Measurements from ENCODE around the gene DNM1. TPM values are rescaled to one million over a fixed set of nuclear protein-coding genes. Genes with fewer than 3 reads are reported as not detected.

The DNM1 gene
- total and polyA plus RNA-seq, 7 experiments from 2014 or later = 0.24 to 2.0 (median 0.86) TPM; not detected in 1

- DNase-seq (peak in 7 of 9 donors; percentile 16 to 68 (median 26)), ATAC-seq (no peak)
- Histone ChIP-seq H3K4me3 (ENCODE audit: low read length) (peak overlapping the region; percentile 97), H3K9me3 (ENCODE audit: control insufficient read depth in 2 of 3, low read length in 3 of 3) (no peaks in the 10 kb centered on the region), H3K27me3 (ENCODE audit: control insufficient read depth in 2 of 2, insufficient read depth in 2 of 2, low read length in 2 of 2) (no peaks in the 10 kb centered on the region), H3K36me3 (ENCODE audit: control insufficient read depth in 2 of 3, insufficient read depth in 3 of 3, low read length in 3 of 3) (peaks cover 0 to 23% (median 0%) of the 10 kb centered on the region in 3 experiments), H3K4me1 (ENCODE audit: control insufficient read depth in 2 of 2, insufficient read depth in 2 of 2, low read length in 2 of 2) (peaks cover 11 to 12% of the 10 kb centered on the region in 2 donors), H3K27ac (ENCODE audit: low read depth, low read length) (peak overlapping the region; percentile 78)
- Mint-ChIP-seq H3K4me3 (peak overlapping the region; percentile 79 to 90 (median 82)), H3K4me1 (peaks cover 0 to 28% (median 21%) of the 10 kb centered on the region in 7 donors), H3K9me3 (no peaks in the 10 kb centered on the region), H3K27ac (peak overlapping the region in 7 of 9 donors; percentile 51 to 93 (median 74)), H3K36me3 (peaks cover 0 to 11% (median 6%) of the 10 kb centered on the region in 5 donors), H3K27me3 (no peaks in the 10 kb centered on the region)
- ChIA-PET POLR2A (interaction anchor here (1.0 to 2.0 kb wide), 8 partner anchors 30 to 393 kb away, joined by 3 to 9 read pairs (median 4); partner anchors contain the start of genes CIZ1, GOLGA2 and SWI5), CTCF (interaction anchor here (0.8 kb wide), 1 partner anchor 32 kb away, joined by 3 read pairs; no protein-coding TSS in a partner anchor)
- intact Hi-C loops (cut with micrococcal nuclease) = loop anchor here (1.0 to 2.0 kb wide), 12 partner anchors 31 to 710 kb away; partner anchors contain the start of genes CIZ1 (in 2 of the 2), DNM1 (in 2 of the 2), COQ4 (in 1 of the 2) and GOLGA2 (in 1 of the 2)
Measured at GRCh38 chr9:128160603-128160987, 42.6 kb upstream of the DNM1 start.

- intact Hi-C loops (cut with micrococcal nuclease) = loop anchor here in 1 of 2 donors (2.0 kb wide), 1 partner anchor 711 kb away; the partner anchor contains the start of genes LRSAM1 and RPL12
- no peaks in the 10 kb centered on the region for H3K9me3 ChIP-seq (ENCODE audit: control insufficient read depth in 2 of 3, low read length in 3 of 3)
- peaks cover 11 to 12% of the 10 kb centered on the region in 2 donors for H3K4me1 ChIP-seq (ENCODE audit: control insufficient read depth in 2 of 2, insufficient read depth in 2 of 2, low read length in 2 of 2)
- peak overlapping the region; percentile 97 for H3K4me3 ChIP-seq (ENCODE audit: low read length)
- POLR2A ChIA-PET = interaction anchor here (0.6 to 2.0 kb wide), 7 partner anchors 29 to 763 kb away, joined by 3 to 9 read pairs (median 5); partner anchors contain the start of gene CIZ1
- Mint-ChIP-seq H3K27me3 (no peaks in the 10 kb centered on the region), H3K4me1 (peaks cover 0 to 28% (median 21%) of the 10 kb centered on the region in 7 donors), H3K9me3 (no peaks in the 10 kb centered on the region), H3K4me3 (peak overlapping the region; percentile 79 to 90 (median 82)), H3K36me3 (peaks cover 0 to 16% (median 6%) of the 10 kb centered on the region in 5 donors), H3K27ac (peak overlapping the region in 7 of 9 donors; percentile 51 to 93 (median 78))
- ATAC-seq (no peak), DNase-seq (no peak)
- CTCF ChIA-PET = interaction anchor here (0.6 kb wide), 1 partner anchor 551 kb away, joined by 5 read pairs; no protein-coding TSS in a partner anchor
- peaks cover 0 to 30% (median 0%) of the 10 kb centered on the region in 3 experiments for H3K36me3 ChIP-seq (ENCODE audit: control insufficient read depth in 2 of 3, insufficient read depth in 3 of 3, low read length in 3 of 3)
- no peaks in the 10 kb centered on the region for H3K27me3 ChIP-seq (ENCODE audit: control insufficient read depth in 2 of 2, insufficient read depth in 2 of 2, low read length in 2 of 2)
- no peak overlapping the region for H3K27ac ChIP-seq (ENCODE audit: low read depth, low read length)
Measured at GRCh38 chr9:128161215-128161902, 41.8 kb upstream of the DNM1 start.

- no peak overlapping the region for H3K4me3 ChIP-seq (ENCODE audit: low read length)
- H3K36me3 ChIP-seq (ENCODE audit: control insufficient read depth in 2 of 3, insufficient read depth in 3 of 3, low read length in 3 of 3) = peaks cover 0 to 41% (median 5%) of the 10 kb centered on the region in 3 experiments
- Mint-ChIP-seq H3K36me3 (peaks cover 0 to 24% (median 7%) of the 10 kb centered on the region in 5 donors), H3K9me3 (no peaks in the 10 kb centered on the region), H3K27ac (peak overlapping the region in 6 of 9 donors; percentile 5 to 94 (median 24)), H3K4me1 (peaks cover 0 to 30% (median 21%) of the 10 kb centered on the region in 7 donors), H3K4me3 (peak overlapping the region in 8 of 10 donors; percentile 4 to 86 (median 46)), H3K27me3 (no peaks in the 10 kb centered on the region)
- CTCF ChIA-PET = no interaction called here
- ATAC-seq = no peak
- no peaks in the 10 kb centered on the region for H3K9me3 ChIP-seq (ENCODE audit: control insufficient read depth in 2 of 3, low read length in 3 of 3)
- DNase-seq = no peak
- POLR2A ChIA-PET = interaction anchor here (1.1 to 1.8 kb wide), 2 partner anchors 34 to 46 kb away, joined by 3 to 5 read pairs; no protein-coding TSS in a partner anchor
- H3K27me3 ChIP-seq (ENCODE audit: control insufficient read depth in 2 of 2, insufficient read depth in 2 of 2, low read length in 2 of 2) = no peaks in the 10 kb centered on the region
- intact Hi-C loops (cut with micrococcal nuclease) = no loop called here
- H3K27ac ChIP-seq (ENCODE audit: low read depth, low read length) = no peak overlapping the region
- H3K4me1 ChIP-seq (ENCODE audit: control insufficient read depth in 2 of 2, insufficient read depth in 2 of 2, low read length in 2 of 2) = peaks cover 11 to 12% of the 10 kb centered on the region in 2 donors
Measured at GRCh38 chr9:128162215-128163026, 40.8 kb upstream of the DNM1 start.

- Mint-ChIP-seq H3K27ac (peak overlapping the region in 1 of 9 donors; percentile 38), H3K4me3 (peak overlapping the region in 1 of 10 donors; percentile 12)
Measured at GRCh38 chr9:128163027-128163515, 40.1 kb upstream of the DNM1 start.

GRCh38 chr9:128163523-128164306 lies 39.5 kb upstream of the DNM1 start:
- POLR2A ChIA-PET = no interaction called here
- H3K4me1 Mint-ChIP-seq = peaks cover 0 to 30% (median 21%) of the 10 kb centered on the region in 7 donors
- H3K4me3 ChIP-seq (ENCODE audit: low read length) = no peak overlapping the region
- H3K27ac ChIP-seq (ENCODE audit: low read depth, low read length) = no peak overlapping the region
- H3K9me3 Mint-ChIP-seq = no peaks in the 10 kb centered on the region
- peaks cover 11 to 12% of the 10 kb centered on the region in 2 donors for H3K4me1 ChIP-seq (ENCODE audit: control insufficient read depth in 2 of 2, insufficient read depth in 2 of 2, low read length in 2 of 2)
- H3K4me3 Mint-ChIP-seq = no peak overlapping the region
- DNase-seq (no peak), ATAC-seq (no peak)
- intact Hi-C loops (cut with micrococcal nuclease) = no loop called here
- no peaks in the 10 kb centered on the region for H3K27me3 ChIP-seq (ENCODE audit: control insufficient read depth in 2 of 2, insufficient read depth in 2 of 2, low read length in 2 of 2)
- peaks cover 0 to 54% (median 5%) of the 10 kb centered on the region in 3 experiments for H3K36me3 ChIP-seq (ENCODE audit: control insufficient read depth in 2 of 3, insufficient read depth in 3 of 3, low read length in 3 of 3)
- CTCF ChIA-PET = no interaction called here
- H3K27me3 Mint-ChIP-seq = no peaks in the 10 kb centered on the region
- no peaks in the 10 kb centered on the region for H3K9me3 ChIP-seq (ENCODE audit: control insufficient read depth in 2 of 3, low read length in 3 of 3)
- H3K27ac Mint-ChIP-seq = peak overlapping the region in 1 of 9 donors; percentile 33
- H3K36me3 Mint-ChIP-seq = peaks cover 3 to 27% (median 11%) of the 10 kb centered on the region in 5 donors

More at GRCh38 chr9:128163027-128163515, 40.1 kb upstream of the DNM1 start:
- Mint-ChIP-seq H3K27me3 (no peaks in the 10 kb centered on the region), H3K4me1 (peaks cover 0 to 30% (median 21%) of the 10 kb centered on the region in 7 donors), H3K9me3 (no peaks in the 10 kb centered on the region), H3K36me3 (peaks cover 0 to 24% (median 7%) of the 10 kb centered on the region in 5 donors)
- H3K36me3 ChIP-seq (ENCODE audit: control insufficient read depth in 2 of 3, insufficient read depth in 3 of 3, low read length in 3 of 3) = peaks cover 0 to 47% (median 5%) of the 10 kb centered on the region in 3 experiments
- ATAC-seq (no peak), DNase-seq (no peak)
- no peaks in the 10 kb centered on the region for H3K9me3 ChIP-seq (ENCODE audit: control insufficient read depth in 2 of 3, low read length in 3 of 3)
- intact Hi-C loops (cut with micrococcal nuclease) = no loop called here
- CTCF ChIA-PET = no interaction called here
- no peak overlapping the region for H3K4me3 ChIP-seq (ENCODE audit: low read length)
- POLR2A ChIA-PET = no interaction called here
- H3K27ac ChIP-seq (ENCODE audit: low read depth, low read length) = no peak overlapping the region
- H3K4me1 ChIP-seq (ENCODE audit: control insufficient read depth in 2 of 2, insufficient read depth in 2 of 2, low read length in 2 of 2) = peaks cover 11 to 12% of the 10 kb centered on the region in 2 donors
- no peaks in the 10 kb centered on the region for H3K27me3 ChIP-seq (ENCODE audit: control insufficient read depth in 2 of 2, insufficient read depth in 2 of 2, low read length in 2 of 2)

Measured in naive thymus-derived CD4-positive, alpha-beta T cell (primary cell).